PC-9 (cell line): Measurements from ENCODE around the gene PIEZO2. TPM values are rescaled to one million over a fixed set of nuclear protein-coding genes. Genes with fewer than 3 reads are reported as not detected.

Experiments
- BruUV-seq: library from RNA; stranded (reverse); fragments of 400-500 nt; replicated peaks from 2 replicates; lab custom pipeline; 2021; lab: Mats Ljungman, UMichigan
- CTCF ChIA-PET: fragments of 300-600 bp; sonication (Branson Sonifier 250); formaldehyde crosslinking; loops from one replicate; lab custom pipeline; 2022; ENCODE audit warnings: antibody characterized with exemption; lab: Charles Lee
- POLR2A ChIA-PET: fragments of 300-600 bp; sonication (Branson Sonifier 250); formaldehyde crosslinking; loops from one replicate; lab custom pipeline; 2022; ENCODE audit warnings: antibody characterized with exemption; ENCODE audit not compliant: unreplicated experiment; lab: Charles Lee
- DNase-seq, 2 experiments: peaks; one replicate each; pipeline versions ENCODE4 v3.0.0 to v3.0.0-alpha.2; 2015 to 2022; ENCODE audit warnings: mixed read lengths in 1 of 2
- H2AFZ ChIP-seq: fragments of 200-600 bp; sonication (generic); 2 replicates; pipeline ENCODE4 v1.8.1; 2017; ENCODE audit warnings: antibody characterized with exemption
- H3F3A ChIP-seq: fragments of 200-600 bp; sonication (generic); 2 replicates; pipeline ENCODE4 v1.8.1; 2017; ENCODE audit warnings: antibody characterized with exemption, mild to moderate bottlenecking, low read depth; ENCODE audit not compliant: insufficient read depth
- H3K27ac ChIP-seq: fragments of 200-600 bp; sonication (generic); 2 replicates; pipeline ENCODE4 v1.6.1; 2016; ENCODE audit warnings: mixed run types
- H3K27me3 ChIP-seq: fragments of 200-600 bp; sonication (generic); 2 replicates; pipeline ENCODE4 v1.6.1; 2016; ENCODE audit warnings: low read depth, mixed run types; ENCODE audit not compliant: insufficient read depth
- H3K36me3 ChIP-seq: fragments of 200-600 bp; sonication (generic); 2 replicates; pipeline ENCODE4 v1.6.1; 2016; ENCODE audit warnings: low read depth, mixed run types
- H3K4me1 ChIP-seq: fragments of 200-600 bp; sonication (generic); replicated peaks from 2 replicates; pipeline ENCODE4 v1.6.1; 2016; ENCODE audit warnings: mixed run types; ENCODE audit not compliant: insufficient read depth
- H3K4me2 ChIP-seq: fragments of 200-600 bp; sonication (generic); 2 replicates; pipeline ENCODE4 v1.6.1; 2017; ENCODE audit warnings: mixed run types
- H3K4me3 ChIP-seq: fragments of 200-600 bp; sonication (generic); 2 replicates; pipeline ENCODE4 v1.6.1; 2016; ENCODE audit warnings: mixed run types
- H3K79me2 ChIP-seq: fragments of 200-600 bp; sonication (generic); 2 replicates; pipeline ENCODE4 v1.6.1; 2017; ENCODE audit warnings: low read depth, mixed run types
- H3K9me2 ChIP-seq: fragments of 200-600 bp; sonication (generic); 2 replicates; pipeline ENCODE4 v1.8.1; 2017; ENCODE audit warnings: mild to moderate bottlenecking; ENCODE audit not compliant: insufficient read depth
- H3K9me3 ChIP-seq: fragments of 200-600 bp; sonication (generic); 2 replicates; pipeline ENCODE4 v1.8.1; 2016; ENCODE audit warnings: low read depth; ENCODE audit not compliant: insufficient read depth
- H4K20me1 ChIP-seq: fragments of 200-600 bp; sonication (generic); 2 replicates; pipeline ENCODE4 v1.8.1; 2017; ENCODE audit not compliant: insufficient read depth
- EZH2 ChIP-seq: fragments of 200-600 bp; sonication (generic); IDR thresholded peaks from 2 replicates; pipeline ENCODE4 v1.8.0; 2017; ENCODE audit warnings: antibody characterized with exemption, low read depth
- intact Hi-C: fragments of 100-400 bp; cut with micrococcal nuclease; formaldehyde crosslinking; loops from one replicate; pipeline ENCODE4 v1.10.0; 2022; ENCODE audit not compliant: unreplicated experiment
- total RNA-seq: library from RNA; stranded (reverse); gene quantifications from 2 replicates; pipeline ENCODE4 v1.2.3, GENCODE V29; 2021
- TF ChIP-seq, protein P1 (sequence below): fragments of 200-600 bp; sonication (generic); conservative IDR thresholded peaks from 2 replicates; pipeline ENCODE4 v1.6.1; 2017; ENCODE audit warnings: mixed run types, antibody characterized with exemption, mild to moderate bottlenecking, moderate library complexity

PIEZO2 gene
- total RNA-seq, 1 experiment from 2014 or later = not detected

- intact Hi-C loops = no loop called here
- Histone ChIP-seq H3K79me2 (no peaks in the 10 kb centered on the region), H3K4me2 (no peak overlapping the region), H3K27ac (no peak overlapping the region), H3K27me3 (peaks cover 68% of the 10 kb centered on the region), H3F3A (no peaks in the 10 kb centered on the region), H4K20me1 (no peaks in the 10 kb centered on the region), H3K4me1 (no peaks in the 10 kb centered on the region), H3K36me3 (no peaks in the 10 kb centered on the region), H3K9me3 (no peaks in the 10 kb centered on the region), H3K9me2 (no peaks in the 10 kb centered on the region), H3K4me3 (no peak overlapping the region), H2AFZ (no peak overlapping the region)
- DNase-seq = no peak
- CTCF ChIA-PET = no interaction called here
- no TSS peak for BruUV-seq
- POLR2A ChIA-PET = no interaction called here
- TF ChIP-seq, protein P1, sequence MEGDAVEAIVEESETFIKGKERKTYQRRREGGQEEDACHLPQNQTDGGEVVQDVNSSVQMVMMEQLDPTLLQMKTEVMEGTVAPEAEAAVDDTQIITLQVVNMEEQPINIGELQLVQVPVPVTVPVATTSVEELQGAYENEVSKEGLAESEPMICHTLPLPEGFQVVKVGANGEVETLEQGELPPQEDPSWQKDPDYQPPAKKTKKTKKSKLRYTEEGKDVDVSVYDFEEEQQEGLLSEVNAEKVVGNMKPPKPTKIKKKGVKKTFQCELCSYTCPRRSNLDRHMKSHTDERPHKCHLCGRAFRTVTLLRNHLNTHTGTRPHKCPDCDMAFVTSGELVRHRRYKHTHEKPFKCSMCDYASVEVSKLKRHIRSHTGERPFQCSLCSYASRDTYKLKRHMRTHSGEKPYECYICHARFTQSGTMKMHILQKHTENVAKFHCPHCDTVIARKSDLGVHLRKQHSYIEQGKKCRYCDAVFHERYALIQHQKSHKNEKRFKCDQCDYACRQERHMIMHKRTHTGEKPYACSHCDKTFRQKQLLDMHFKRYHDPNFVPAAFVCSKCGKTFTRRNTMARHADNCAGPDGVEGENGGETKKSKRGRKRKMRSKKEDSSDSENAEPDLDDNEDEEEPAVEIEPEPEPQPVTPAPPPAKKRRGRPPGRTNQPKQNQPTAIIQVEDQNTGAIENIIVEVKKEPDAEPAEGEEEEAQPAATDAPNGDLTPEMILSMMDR = no peak
- no peak for TF ChIP-seq EZH2
Measured at GRCh38 chr18:11147962-11148679, 1.2 kb downstream of the PIEZO2 start.

GRCh38 chr18:11147371-11147951 is 1.9 kb downstream of the PIEZO2 start:
- ChIA-PET POLR2A (no interaction called here), CTCF (no interaction called here)
- no peaks in the 10 kb centered on the region for H4K20me1 ChIP-seq
- peaks cover 68% of the 10 kb centered on the region for H3K27me3 ChIP-seq
- no peaks in the 10 kb centered on the region for H3F3A ChIP-seq
- H3K9me3 ChIP-seq = no peaks in the 10 kb centered on the region
- no peaks in the 10 kb centered on the region for H3K36me3 ChIP-seq
- no peaks in the 10 kb centered on the region for H3K4me1 ChIP-seq
- intact Hi-C loops = no loop called here
- no peak overlapping the region for H3K4me3 ChIP-seq
- H3K79me2 ChIP-seq = no peaks in the 10 kb centered on the region
- H2AFZ ChIP-seq = no peak overlapping the region
- no peak for DNase-seq
- BruUV-seq = no TSS peak
- no peak overlapping the region for H3K4me2 ChIP-seq
- H3K27ac ChIP-seq = no peak overlapping the region
- TF ChIP-seq EZH2 = no peak
- TF ChIP-seq, protein P1 = no peak
- H3K9me2 ChIP-seq = no peaks in the 10 kb centered on the region

DNA sequence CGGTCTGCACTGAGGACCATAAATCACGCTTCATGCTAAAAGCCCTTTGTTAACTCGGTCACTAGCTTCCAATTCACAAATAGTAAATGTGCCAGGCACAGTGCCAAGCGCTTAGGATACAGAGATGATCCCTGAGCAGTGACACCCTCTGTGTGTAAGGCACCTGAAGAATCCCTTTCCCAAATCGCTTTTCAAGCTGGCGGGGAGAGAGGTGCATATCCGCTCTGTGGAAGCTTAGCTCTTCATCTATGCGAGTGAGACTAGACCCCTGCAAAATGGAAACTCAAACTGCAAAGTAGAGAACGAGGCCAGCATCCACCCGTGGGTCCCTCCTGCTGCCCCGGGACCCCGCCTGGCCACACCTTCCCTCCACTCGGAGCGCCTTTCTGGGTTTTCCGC is 2.4 kb downstream of the PIEZO2 start:
- Histone ChIP-seq H3K27me3 (peaks cover 71% of the 10 kb centered on the region), H2AFZ (no peak overlapping the region), H3F3A (no peaks in the 10 kb centered on the region), H3K9me2 (no peaks in the 10 kb centered on the region), H3K4me1 (no peaks in the 10 kb centered on the region), H3K4me2 (no peak overlapping the region), H4K20me1 (no peaks in the 10 kb centered on the region), H3K27ac (no peak overlapping the region), H3K79me2 (no peaks in the 10 kb centered on the region), H3K36me3 (no peaks in the 10 kb centered on the region), H3K4me3 (no peak overlapping the region), H3K9me3 (no peaks in the 10 kb centered on the region)
- ChIA-PET POLR2A (no interaction called here), CTCF (no interaction called here)
- TF ChIP-seq, protein P1 = no peak
- TF ChIP-seq EZH2 = no peak
- intact Hi-C loops = no loop called here
- BruUV-seq = no TSS peak
- DNase-seq = no peak
